Putamen (tissue), 1 donor: ENCODE results near the gene KIAA0232.
"Not testable (repeated sequence)": the region's sequence is repeated elsewhere in the genome, so short reads cannot be mapped to it uniquely, and the experiment has no call there.

Experiments used
- DNase-seq: peaks from one replicate; pipeline ENCODE4 v3.0.0-alpha.2; 2016; ENCODE audit warnings: low spot score

The KIAA0232 gene

GRCh38 chr4:6812766-6813165, 30.2 kb downstream of the KIAA0232 start:
- no peak for DNase-seq

GRCh38 chr4:6813725-6814124, 31.2 kb downstream of the KIAA0232 start:
- DNase-seq, result no peak

GRCh38 chr4:6815029-6815836, 32.7 kb downstream of the KIAA0232 start:
- DNase-seq, result no peak

DNA sequence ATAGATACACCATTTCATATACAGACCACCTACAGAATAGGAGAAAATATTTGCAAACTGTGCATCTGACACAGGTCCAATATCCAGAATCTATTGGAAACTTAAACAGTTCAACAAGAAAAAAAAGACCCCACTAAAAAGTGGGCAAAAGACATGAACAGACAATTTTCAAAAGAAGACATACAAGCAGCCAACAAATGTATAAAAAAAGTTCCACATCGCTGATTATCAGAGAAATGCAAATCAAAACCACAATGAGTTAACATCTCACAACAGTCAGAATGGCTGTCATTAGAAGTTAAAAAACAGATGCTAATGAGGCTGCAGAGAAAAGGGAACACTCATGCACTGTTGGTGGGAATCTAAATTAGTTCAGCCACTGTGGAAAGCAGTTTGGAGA, 36.8 kb downstream of the KIAA0232 start:
- DNase-seq, result no peak

- no peak for DNase-seq
Measured at GRCh38 chr4:6820695-6821094, 38.2 kb downstream of the KIAA0232 start.

DNA sequence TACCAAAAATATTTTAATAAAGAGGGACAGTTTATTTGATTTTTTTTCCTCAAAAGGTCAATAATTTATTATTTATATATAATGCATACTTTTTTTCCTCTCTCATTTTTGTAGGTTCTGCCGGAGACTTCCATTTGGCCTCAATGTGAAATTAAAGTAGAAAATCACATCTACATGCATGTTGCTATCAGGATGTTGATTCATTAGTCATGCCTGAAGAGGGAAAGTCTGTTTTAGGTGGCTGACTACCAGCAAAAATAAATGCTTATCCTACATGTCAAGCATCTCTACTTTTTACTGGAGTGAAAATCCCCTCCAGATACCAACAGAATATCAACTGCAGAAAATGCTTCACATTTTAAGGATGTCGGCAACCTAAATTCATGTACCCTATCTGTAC, 41.5 kb downstream of the KIAA0232 start:
- no peak for DNase-seq

- no peak for DNase-seq
Measured at GRCh38 chr4:6824772-6825402, 42.4 kb downstream of the KIAA0232 start.

GRCh38 chr4:6825403-6825802, 42.9 kb downstream of the KIAA0232 start:
- no peak for DNase-seq

DNA sequence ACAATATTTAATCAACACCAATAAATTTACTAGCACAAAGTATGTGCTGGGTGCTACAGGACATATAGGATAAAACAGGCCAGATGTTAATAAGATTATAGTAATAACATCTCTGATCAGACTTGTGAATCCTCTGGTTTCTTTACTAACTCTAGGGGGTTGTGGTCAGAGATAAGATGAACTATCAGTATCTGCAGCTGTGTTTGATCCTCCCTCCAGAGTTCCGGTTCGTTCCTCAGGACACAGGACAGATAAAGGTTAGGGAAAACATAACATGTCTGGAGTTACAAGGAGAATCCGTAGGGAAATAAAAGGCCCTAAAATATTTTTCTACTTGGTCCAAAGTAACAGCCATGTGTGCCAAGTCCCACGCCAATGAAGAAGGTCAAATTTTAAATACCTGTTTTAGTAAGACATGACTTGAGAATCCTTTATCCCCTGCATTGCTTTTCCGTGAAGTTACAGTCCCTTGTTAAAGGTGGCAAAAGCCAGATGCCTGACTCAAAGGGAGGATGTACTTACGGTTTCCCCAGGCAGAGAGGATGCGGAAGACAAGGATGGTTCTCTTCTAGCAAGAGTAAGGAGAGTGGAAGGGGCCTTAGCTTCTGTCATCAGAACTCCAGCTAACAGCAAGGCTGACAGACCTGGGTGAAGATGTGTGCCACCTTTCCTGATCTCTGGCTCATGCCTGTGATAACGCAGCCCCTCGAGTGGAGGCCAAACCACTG, 44.4 kb downstream of the KIAA0232 start:
- no peak for DNase-seq

DNA sequence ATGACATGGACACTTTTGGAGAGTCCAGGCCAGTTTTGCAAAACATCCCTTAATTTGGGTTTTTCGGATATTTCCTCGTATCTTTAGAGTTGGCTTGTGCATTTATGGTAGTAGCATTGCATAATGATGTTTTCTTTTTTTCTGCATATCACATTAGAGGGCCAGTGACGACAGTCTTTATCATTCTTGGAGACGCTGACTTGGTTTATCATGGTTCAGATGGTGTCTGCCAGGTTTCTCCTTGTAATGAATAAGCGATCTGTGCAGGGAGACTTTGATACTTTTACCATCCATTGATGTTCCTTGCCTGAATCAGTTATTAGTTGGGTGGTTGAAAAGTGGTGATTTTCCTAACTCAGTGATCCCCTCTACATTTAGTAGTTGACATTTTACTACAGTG, 46.6 kb downstream of the KIAA0232 start:
- DNase-seq, result no peak

DNA sequence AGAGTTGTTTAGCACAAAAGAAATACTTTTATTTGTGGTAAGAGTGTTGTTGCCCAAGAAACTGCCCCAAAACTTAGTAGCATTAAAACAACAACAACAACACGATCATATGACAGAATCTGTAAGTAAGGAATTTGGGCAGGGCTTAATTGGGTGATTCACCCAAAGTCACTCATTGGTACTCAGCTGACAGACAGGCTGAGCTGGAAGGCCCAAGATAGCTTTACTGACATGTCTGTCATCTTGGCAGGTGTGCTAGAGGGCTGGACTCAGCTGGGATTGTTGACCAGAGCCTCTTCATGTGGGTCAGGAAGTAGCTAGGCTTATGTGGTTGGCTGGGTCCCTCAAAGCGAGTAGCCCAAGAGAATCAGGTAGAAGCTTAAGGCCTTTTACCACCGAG, 52.3 kb downstream of the KIAA0232 start:
- DNase-seq, result no peak

- not testable (repeated sequence) for DNase-seq
Measured at GRCh38 chr4:6835616-6836015, 53.1 kb downstream of the KIAA0232 start.

DNA sequence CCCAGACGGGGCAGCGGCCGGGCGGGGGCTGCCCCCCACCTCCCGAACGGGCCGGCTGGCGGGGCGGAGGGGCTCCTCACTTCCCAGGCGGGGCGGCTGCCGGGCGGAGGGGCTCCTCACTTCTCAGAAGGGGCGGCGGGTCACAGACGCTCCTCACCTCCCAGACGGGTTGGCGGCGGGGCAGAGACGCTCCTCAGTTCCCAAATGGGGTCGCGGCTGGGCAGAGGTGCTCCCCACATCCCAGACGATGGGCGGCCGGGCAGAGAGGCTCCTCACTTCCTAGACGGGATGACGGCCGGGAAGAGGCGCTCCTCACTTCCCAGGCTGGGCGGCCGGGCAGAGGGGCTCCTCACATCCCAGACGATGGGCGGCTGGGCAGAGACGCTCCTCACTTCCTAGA, 54.6 kb downstream of the KIAA0232 start:
- not testable (repeated sequence) for DNase-seq

- no peak for DNase-seq
Measured at GRCh38 chr4:6839579-6839978, 57.1 kb downstream of the KIAA0232 start.

GRCh38 chr4:6840062-6840976, 57.8 kb downstream of the KIAA0232 start:
- no peak for DNase-seq

DNA sequence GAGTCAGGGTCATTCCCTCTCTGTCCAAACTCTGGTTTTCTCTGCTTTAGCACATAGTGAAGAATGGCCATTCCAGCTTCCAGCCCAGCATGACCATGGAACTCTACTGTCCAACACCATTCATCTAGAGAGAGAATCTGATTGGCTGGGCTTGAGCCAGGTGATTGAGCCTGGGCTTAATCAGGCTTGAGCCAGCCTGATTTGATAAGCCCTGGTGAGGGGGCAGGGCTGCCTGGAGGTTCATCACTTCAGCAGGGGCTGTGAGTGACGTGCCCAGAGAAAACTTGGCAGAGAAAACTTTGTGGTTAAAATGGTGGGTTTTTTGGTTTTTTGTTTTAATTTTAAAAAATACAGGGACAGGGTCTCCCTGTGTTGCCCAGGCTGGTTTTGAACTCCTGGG, 62.5 kb downstream of the KIAA0232 start:
- DNase-seq, result no peak

DNA sequence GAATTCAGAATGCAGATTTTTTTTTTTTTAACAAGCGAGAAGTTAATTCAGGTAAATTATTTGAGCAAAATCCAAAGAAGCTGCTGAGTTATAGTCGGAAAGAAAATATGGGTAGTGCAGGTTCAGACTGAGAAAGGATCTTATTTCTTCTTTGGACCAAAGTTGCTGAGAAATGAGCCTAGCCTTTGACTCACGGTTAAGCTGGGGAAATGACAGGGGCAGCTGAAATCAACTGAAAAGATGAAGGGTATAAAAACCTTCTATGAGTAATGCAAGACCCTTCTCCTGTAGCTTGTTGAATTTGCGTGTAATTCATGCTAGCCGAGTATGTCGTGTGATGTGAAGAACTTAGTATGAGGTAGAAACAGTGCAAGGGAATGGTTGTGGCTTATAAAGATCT, 63.0 kb downstream of the KIAA0232 start:
- DNase-seq, result no peak

DNA sequence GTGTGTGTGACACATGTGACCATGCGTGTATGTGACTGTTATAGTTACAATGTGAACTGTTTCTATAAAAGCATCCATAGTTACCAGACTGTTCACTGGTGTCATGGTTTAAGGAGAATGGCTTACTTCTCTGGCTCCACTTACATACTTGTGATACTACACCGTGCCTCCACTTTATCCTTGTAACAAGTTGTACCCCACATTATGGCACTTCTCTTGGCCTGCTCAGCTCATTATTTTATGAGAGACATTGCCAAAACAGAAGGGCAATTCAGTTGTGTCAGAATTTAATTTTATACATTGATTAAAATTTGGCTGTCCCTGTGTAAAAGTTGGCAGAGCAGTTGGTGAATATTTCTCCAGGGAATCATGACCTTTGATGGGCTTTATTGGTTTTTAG, 64.7 kb downstream of the KIAA0232 start:
- no peak for DNase-seq

DNA sequence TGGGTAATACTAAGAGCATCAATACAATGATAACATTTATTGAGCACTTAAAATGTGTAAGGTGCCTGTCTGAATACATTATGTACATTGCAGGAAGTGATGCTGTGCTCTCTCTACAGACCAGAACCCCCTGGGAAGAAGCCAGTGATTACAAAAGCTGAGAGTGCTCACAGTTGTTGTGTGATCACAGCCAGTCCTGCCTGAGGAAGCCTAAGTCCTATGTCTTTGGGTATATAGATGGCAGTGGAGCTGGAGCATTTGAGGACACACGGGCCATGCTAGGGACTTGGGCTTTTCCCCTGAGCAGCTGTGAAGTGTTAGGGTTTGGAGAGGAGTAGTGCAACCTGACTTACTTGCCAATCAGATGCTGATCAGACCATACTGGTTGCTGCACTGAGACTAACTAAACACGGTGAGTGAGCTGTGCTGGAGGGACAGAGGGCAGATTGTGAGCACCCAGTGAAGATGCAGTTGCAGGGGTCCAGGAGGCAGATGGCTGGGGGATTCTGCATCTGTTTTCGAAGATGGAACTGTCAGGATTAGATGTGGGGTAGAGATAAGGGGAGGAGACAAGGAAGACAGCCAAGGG, 66.3 kb downstream of the KIAA0232 start:
- DNase-seq, result no peak

DNA sequence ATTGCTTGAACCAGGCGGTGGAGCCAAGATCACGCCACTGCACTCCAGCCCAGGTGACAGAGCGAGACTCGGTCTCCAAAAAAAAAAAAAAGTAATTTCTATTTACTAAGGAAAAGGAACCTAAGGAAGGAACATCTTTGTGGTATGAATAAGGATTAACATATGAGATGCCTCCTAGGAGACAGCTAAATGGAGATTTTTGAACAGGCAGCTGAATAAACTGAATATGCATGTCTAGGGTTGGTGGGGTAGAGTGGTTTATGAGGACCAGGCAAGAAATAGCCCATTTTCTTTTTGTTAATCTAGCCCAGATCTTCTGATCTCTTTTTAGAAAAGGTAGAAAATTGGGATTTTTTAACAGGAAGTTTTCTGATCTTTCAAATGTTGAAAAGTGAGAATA, 67.2 kb downstream of the KIAA0232 start:
- no peak for DNase-seq

GRCh38 chr4:6851431-6851830, 68.9 kb downstream of the KIAA0232 start:
- DNase-seq, result no peak

DNA sequence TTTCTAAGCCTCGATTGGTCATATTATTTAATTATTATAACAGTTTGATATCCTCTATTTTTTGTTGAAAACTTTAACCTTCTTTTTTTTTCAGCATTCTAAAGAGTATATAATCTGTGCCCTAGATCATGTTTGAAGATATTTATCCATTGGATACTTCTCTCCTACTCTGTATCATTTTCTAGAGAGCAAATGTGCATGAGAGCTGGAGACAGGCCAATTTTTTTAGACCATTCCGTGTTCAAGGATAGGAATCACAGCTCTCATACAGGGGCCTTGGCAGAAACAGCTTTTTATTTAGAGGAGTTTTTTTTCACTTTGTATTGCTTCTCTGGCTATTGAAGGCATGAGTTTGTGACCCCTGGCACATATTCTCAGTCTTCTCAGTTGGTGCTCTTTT, 69.4 kb downstream of the KIAA0232 start:
- DNase-seq, result no peak
